Activated CD4-positive, CD25-positive, alpha-beta regulatory T cell treated with anti-CD3 and anti-CD28 coated beads, Interleukin-2, amount 50 U/mL, for 24 hours (primary cell): Measurements from ENCODE around the gene RBM4B.

ENCODE experiments used
- ATAC-seq, 2 donors: fragments of 150-1000 bp; cut with Tn5 transposase; one replicate each; pipeline ENCODE4 v1.10.0; 2021; ENCODE audit warnings: mild to moderate bottlenecking in 1 of 2, moderate library complexity in 1 of 2

The RBM4B gene

GRCh38 chr11:66686801-66687750 lies 9.4 kb upstream of the RBM4B start:
- ATAC-seq, result no peak

- ATAC-seq, result no peak
These were observed 8.6 kb upstream of the RBM4B start for GRCh38 chr11:66686100-66686785.

GRCh38 chr11:66685276-66686099 lies 7.8 kb upstream of the RBM4B start:
- ATAC-seq, result no peak

GRCh38 chr11:66684635-66685034 lies 6.9 kb upstream of the RBM4B start:
- no peak for ATAC-seq

GRCh38 chr11:66683877-66684276 lies 6.2 kb upstream of the RBM4B start:
- no peak for ATAC-seq

GRCh38 chr11:66680966-66681645 lies 3.4 kb upstream of the RBM4B start:
- ATAC-seq, result no peak

GRCh38 chr11:66676931-66677598 lies 622 bp downstream of the RBM4B start:
- ATAC-seq, result no peak

- no peak for ATAC-seq
These were observed 1.3 kb downstream of the RBM4B start for GRCh38 chr11:66676282-66676919.

- ATAC-seq, result no peak
These were observed 2.6 kb downstream of the RBM4B start for GRCh38 chr11:66674964-66675602.

- ATAC-seq, result no peak
These were observed 6.9 kb downstream of the RBM4B start for GRCh38 chr11:66670816-66671215.

- no peak for ATAC-seq
These were observed 12.3 kb downstream of the RBM4B start for GRCh38 chr11:66665369-66665768.

- ATAC-seq, result no peak
These were observed 13.9 kb downstream of the RBM4B start for GRCh38 chr11:66663741-66664296.

- ATAC-seq, result no peak
These were observed 17.9 kb downstream of the RBM4B start for GRCh38 chr11:66659763-66660162.

GRCh38 chr11:66653123-66653522 lies 24.6 kb downstream of the RBM4B start:
- peak; percentile 53 to 67 for ATAC-seq

GRCh38 chr11:66652651-66653050 lies 25.0 kb downstream of the RBM4B start:
- no peak for ATAC-seq

GRCh38 chr11:66651016-66651415 lies 26.7 kb downstream of the RBM4B start:
- peak in 1 of 2 donors; percentile 48 for ATAC-seq

- ATAC-seq, result no peak
These were observed 27.8 kb downstream of the RBM4B start for GRCh38 chr11:66649903-66650302.

- ATAC-seq, result no peak
These were observed 30.9 kb downstream of the RBM4B start for GRCh38 chr11:66646828-66647227.

GRCh38 chr11:66643745-66644437 lies 33.8 kb downstream of the RBM4B start:
- ATAC-seq, result no peak

- no peak for ATAC-seq
These were observed 35.9 kb downstream of the RBM4B start for GRCh38 chr11:66641834-66642233.
